ENCODE results near the gene TNFRSF14. TPM values are rescaled to one million over a fixed set of nuclear protein-coding genes. Genes with fewer than 3 reads are reported as not detected.
A peak's percentile ranks its signal among the peaks of the same experiment; 100 is the strongest.

The TNFRSF14 gene
- total and polyA plus RNA-seq, 2 of the 13 experiments (the other 11 are each of a cell fraction or from before 2014, with no cell fraction given): 11.9 to 49.9 TPM

DNA sequence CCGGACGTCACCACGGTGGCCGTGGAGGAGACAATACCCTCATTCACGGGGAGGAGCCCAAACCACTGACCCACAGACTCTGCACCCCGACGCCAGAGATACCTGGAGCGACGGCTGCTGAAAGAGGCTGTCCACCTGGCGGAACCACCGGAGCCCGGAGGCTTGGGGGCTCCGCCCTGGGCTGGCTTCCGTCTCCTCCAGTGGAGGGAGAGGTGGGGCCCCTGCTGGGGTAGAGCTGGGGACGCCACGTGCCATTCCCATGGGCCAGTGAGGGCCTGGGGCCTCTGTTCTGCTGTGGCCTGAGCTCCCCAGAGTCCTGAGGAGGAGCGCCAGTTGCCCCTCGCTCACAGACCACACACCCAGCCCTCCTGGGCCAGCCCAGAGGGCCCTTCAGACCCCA lies 7.0 kb downstream of the TNFRSF14 start:
- FAIRE-seq (no peak), ATAC-seq (no peak), DNase-seq (ENCODE audit: low spot score) (no peak)
- Histone ChIP-seq H3K4me3 (replicated peaks in 1 of 3; ENCODE audit: insufficient read depth in 1 of 3, low read depth in 2 of 3, low read length in 3 of 3) (no peak overlapping the region), H3K9me3 (ENCODE audit: low read length) (no peaks in the 10 kb centered on the region), H4K20me1 (ENCODE audit: insufficient read depth, low read length) (no peaks in the 10 kb centered on the region), H3K36me3 (replicated peaks in 1 of 2; ENCODE audit: control insufficient read depth in 1 of 2, insufficient read depth in 2 of 2, low read length in 2 of 2) (no peaks in the 10 kb centered on the region; a peak in 1 of 5 replicates), H2AFZ (ENCODE audit: low read length) (no peak overlapping the region), H3K27me3 (ENCODE audit: control insufficient read depth in 1 of 2, insufficient read depth in 2 of 2, low read length in 2 of 2) (peaks cover 3 to 16% of the 10 kb centered on the region in 2 experiments; a peak in 4 of 5 replicates), H3K4me1 (ENCODE audit: insufficient read depth, low read length) (peaks cover 5% of the 10 kb centered on the region; the same call in 1 of the 2 replicates), H3K27ac (ENCODE audit: extremely low read length, insufficient read depth, low read length) (no peak overlapping the region), H3K79me2 (ENCODE audit: insufficient read depth, low read length) (no peaks in the 10 kb centered on the region), H3K4me2 (ENCODE audit: low read depth, low read length) (no peak overlapping the region), H3K9ac (ENCODE audit: insufficient read depth, low read depth, low read length) (no peak overlapping the region)
- ChIA-PET CTCF (ENCODE audit: low intra/inter-chr PET ratio, low total read pairs) (no interaction called here), POLR2A (interaction anchor here (0.7 kb wide), 1 partner anchor 10 kb away, joined by 3 read pairs; no protein-coding TSS in a partner anchor)
- in situ Hi-C loops (cut with HindIII; ENCODE audit: extremely low pct_ligation_motif_present, low pct_unique_long_range_greater_than_20kb): no loop called here
- BruUV-seq (replicated peaks): no TSS peak
- intact Hi-C loops (cut with micrococcal nuclease; ENCODE audit: unreplicated experiment): no loop called here
- WGBS (ENCODE audit: low lambda C conversion rate): 74% methylated on average over 10 of the region's 18 CpGs
- TF ChIP-seq TSC22D2 (CRISPR knock-in tag; IDR thresholded peaks at IDR 0.05; ENCODE audit: borderline replicate concordance) (no peak), RBFOX2 (IDR thresholded peaks at IDR 0.05; ENCODE audit: low read depth, low read length) (0 out of 2 replicates have a peak, but pooled peaks have one; percentile 16), ZNF780A (CRISPR knock-in tag; IDR thresholded peaks at IDR 0.05) (no peak)

DNA sequence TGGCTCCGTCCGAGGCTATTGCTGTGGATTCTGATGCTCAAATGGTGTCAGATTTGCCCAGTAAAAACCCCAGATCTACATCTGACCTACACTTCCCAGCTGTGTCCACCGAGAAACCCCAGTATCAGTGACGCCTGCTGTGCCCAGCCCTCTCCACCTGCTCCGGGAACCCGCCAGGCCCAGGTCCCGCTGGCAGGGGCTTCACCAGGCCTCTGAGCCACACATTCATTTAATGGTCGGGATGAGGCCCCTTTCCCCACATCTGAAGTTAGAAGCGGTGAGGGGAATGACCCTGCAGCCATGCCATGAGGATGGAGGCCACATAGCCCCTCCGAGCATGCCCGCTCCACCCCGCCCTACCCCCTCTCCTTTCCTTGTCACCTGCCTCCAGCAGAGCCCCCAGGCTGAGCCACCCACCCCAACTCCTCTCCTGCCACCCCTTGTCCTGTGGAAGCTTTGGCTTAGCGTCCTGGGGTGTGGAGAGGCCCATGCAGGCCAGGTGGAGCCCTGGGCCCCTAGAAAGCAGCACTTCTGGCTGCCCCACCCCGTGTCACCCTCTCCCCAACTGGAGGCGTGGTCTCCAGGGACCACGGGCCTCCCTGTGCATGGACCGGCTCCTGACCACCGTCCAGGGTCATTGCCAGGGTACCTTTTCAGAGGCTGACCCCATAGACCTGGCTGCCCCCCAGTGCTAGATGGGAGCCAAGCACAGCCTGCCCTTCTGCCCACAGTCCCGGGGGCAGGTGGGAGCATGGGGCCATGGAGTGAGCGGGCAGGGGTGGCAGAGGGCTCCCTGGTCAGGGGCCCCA lies 8.0 kb downstream of the TNFRSF14 start:
- ATAC-seq (no peak), FAIRE-seq (no peak), DNase-seq (ENCODE audit: low spot score) (no peak)
- ChIA-PET CTCF (ENCODE audit: low intra/inter-chr PET ratio, low total read pairs) (no interaction called here), POLR2A (interaction anchor here (0.8 to 1.7 kb wide), 2 partner anchors 8 to 18 kb away, joined by 3 to 5 read pairs; partner anchors contain the start of gene TNFRSF14)
- no peak for TF ChIP-seq FIP1L1 (IDR thresholded peaks at IDR 0.05; ENCODE audit: borderline replicate concordance, insufficient read depth, low read depth, low read length)
- peak; percentile 35 for TF ChIP-seq AGO2 (optimal IDR thresholded peaks at IDR 0.05; ENCODE audit: low read depth, low read length)
- H3K4me1 ChIP-seq (ENCODE audit: insufficient read depth, low read length): peaks cover 10% of the 10 kb centered on the region; the same call in 1 of the 2 replicates
- peaks cover 5 to 20% of the 10 kb centered on the region in 2 experiments; a peak in 4 of 5 replicates for H3K27me3 ChIP-seq (ENCODE audit: control insufficient read depth in 1 of 2, insufficient read depth in 2 of 2, low read length in 2 of 2)
- no peaks in the 10 kb centered on the region for H3K79me2 ChIP-seq (ENCODE audit: insufficient read depth, low read length)
- H3K4me2 ChIP-seq (ENCODE audit: low read depth, low read length): no peak overlapping the region
- no peaks in the 10 kb centered on the region for H4K20me1 ChIP-seq (ENCODE audit: insufficient read depth, low read length)
- 72% methylated on average over 15 of the region's 20 CpGs for WGBS (ENCODE audit: low lambda C conversion rate)
- H3K4me3 ChIP-seq (replicated peaks in 1 of 3; ENCODE audit: insufficient read depth in 1 of 3, low read depth in 2 of 3, low read length in 3 of 3): no peak overlapping the region
- no peaks in the 10 kb centered on the region; a peak in 1 of 5 replicates for H3K36me3 ChIP-seq (replicated peaks in 1 of 2; ENCODE audit: control insufficient read depth in 1 of 2, insufficient read depth in 2 of 2, low read length in 2 of 2)
- in situ Hi-C loops (cut with HindIII; ENCODE audit: extremely low pct_ligation_motif_present, low pct_unique_long_range_greater_than_20kb) (no loop called here), intact Hi-C loops (cut with micrococcal nuclease; ENCODE audit: unreplicated experiment) (no loop called here)
- no peaks in the 10 kb centered on the region for H3K9me3 ChIP-seq (ENCODE audit: low read length)
- H3K27ac ChIP-seq (ENCODE audit: extremely low read length, insufficient read depth, low read length): no peak overlapping the region
- BruUV-seq (replicated peaks): no TSS peak
- no peak overlapping the region for H3K9ac ChIP-seq (ENCODE audit: insufficient read depth, low read depth, low read length)
- no peak overlapping the region for H2AFZ ChIP-seq (ENCODE audit: low read length)

All from HepG2 (cell line).